Measurements from ENCODE around the gene NADSYN1.

- TF ChIP-seq ZBTB21 (CRISPR knock-in tag; IDR thresholded peaks at IDR 0.05; ENCODE audit: borderline replicate concordance) (no peak), NFYB (CRISPR knock-in tag; conservative IDR thresholded peaks at IDR 0.05; ENCODE audit: low read depth) (no peak)
Observed at GRCh38 chr11:71472357-71472885, 19.4 kb downstream of the NADSYN1 start.

Measured in WTC11 (cell line).